HG03064 (cell line): ENCODE results near the gene TTC29.
"Not testable (repeated sequence)": the region's sequence is repeated elsewhere in the genome, so short reads cannot be mapped to it uniquely, and the experiment has no call there.

Source experiments
- ATAC-seq: cut with Tn5 transposase; IDR thresholded peaks from one replicate; pipeline ENCODE4 v1.9.1; 2021; ENCODE audit warnings: low read depth; ENCODE audit not compliant: unreplicated experiment

Gene TTC29

GRCh38 chr4:146739182-146739581 lies 206.5 kb downstream of the TTC29 start:
- ATAC-seq: no peak

DNA sequence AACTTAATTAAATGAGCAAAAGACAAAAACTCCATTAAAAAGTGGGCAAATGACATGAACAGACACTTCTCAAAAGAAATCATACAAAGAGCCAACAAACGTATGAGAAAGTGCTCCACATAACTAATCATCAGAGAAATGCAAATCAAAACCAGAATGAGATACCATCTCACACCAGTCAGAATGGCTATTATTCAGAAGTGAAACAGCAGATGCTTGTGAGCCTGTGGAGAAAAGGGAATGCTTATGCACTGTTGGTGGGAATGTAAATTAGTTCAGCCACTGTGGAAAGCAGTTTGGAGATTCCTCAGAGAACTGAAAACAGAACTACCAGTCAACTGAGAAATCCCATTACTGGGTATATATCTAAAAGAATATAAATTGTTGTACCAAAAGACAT lies 222.1 kb downstream of the TTC29 start:
- not testable (repeated sequence) for ATAC-seq

- no peak for ATAC-seq
Measured at GRCh38 chr4:146709956-146710355, 235.7 kb downstream of the TTC29 start.

DNA sequence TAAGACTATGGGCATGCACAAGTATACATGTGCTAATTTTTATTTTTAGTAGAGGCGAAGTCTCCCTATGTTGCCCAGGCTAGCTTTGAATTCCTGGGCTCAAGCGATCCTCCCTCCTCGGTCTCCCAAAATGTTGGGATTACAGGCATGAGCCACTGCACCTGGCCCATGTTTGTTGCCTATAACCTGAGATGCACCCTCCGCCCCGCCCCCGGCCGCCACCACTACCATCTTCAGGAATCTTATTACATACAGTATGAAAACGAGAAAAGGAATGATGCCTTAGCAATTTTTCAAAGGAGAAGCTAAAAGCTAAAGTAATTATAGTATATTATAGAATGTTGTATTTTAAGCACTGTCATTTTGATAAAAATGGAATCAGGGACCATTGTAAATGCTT lies 245.8 kb downstream of the TTC29 start:
- no peak for ATAC-seq

DNA sequence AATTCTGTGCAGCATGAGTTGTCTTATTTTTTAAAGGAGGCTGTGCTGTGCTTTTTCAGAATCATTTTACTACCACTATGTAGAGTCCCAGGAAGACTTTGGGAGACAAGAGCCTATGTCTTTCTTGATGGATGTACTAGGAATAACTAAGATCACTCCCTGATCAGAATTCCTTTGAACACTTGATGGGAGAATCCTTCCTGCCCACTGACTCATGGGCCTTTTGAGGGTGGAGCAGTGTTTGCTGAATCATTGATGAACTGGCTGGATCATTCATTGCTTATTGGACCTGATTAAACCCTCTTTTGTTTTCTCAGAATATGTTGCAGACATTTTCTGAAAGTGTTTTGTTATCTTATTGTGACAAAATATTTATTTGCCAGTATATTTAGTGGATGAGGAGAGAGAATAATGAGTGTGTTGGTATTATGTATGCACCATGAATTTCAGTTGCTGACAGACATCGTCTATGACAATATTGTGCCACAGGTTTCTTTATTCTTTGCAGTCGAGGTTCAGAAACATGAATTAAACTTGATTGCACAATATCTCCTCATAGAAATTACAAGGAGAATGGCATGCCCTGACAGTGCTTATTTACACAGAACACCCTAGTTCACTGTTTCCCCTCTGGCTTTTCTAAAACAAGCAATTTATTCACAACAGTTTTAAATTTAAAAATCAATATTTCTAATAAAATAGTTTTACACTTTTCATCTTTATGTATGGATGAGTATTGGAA lies 270.7 kb downstream of the TTC29 start:
- ATAC-seq: no peak

DNA sequence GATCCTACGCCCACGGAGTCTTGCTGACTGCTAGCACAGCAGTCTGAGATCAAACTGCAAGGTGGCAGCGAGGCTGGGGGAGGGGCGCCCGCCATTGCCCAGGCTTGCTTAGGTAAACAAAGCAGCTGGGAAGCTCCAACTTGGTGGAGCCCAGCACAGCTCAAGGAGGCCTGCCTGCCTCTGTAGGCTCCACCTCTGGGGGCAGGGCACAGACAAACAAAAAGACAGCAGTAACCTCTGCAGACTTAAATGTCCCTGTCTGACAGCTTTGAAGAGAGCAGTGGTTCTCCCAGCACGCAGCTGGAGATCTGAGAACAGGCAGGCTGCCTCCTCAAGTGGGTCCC lies 281.7 kb downstream of the TTC29 start:
- not testable (repeated sequence) for ATAC-seq

GRCh38 chr4:146661367-146661766 lies 284.3 kb downstream of the TTC29 start:
- no peak for ATAC-seq
